ENCODE results near the gene CCDC33. TPM values are rescaled to one million over a fixed set of nuclear protein-coding genes. Genes with fewer than 3 reads are reported as not detected.
A peak's percentile ranks its signal among the peaks of the same experiment; 100 is the strongest.

The CCDC33 gene
- total RNA-seq, 2 donors from 2014 or later = 1.5 TPM; not detected in 1

- TF ChIP-seq POLR2AphosphoS5 (IDR thresholded peaks at IDR 0.05) (no peak), POLR2A (IDR thresholded peaks at IDR 0.05) (no peak), CTCF (IDR thresholded peaks at IDR 0.05) (no peak)
- no peaks in the 10 kb centered on the region for H3K36me3 ChIP-seq
- H3K27me3 ChIP-seq (replicated peaks; ENCODE audit: insufficient read depth) = no peaks in the 10 kb centered on the region
- intact Hi-C loops (cut with DNase I) = no loop called here
- DNase-seq (ENCODE audit: low spot score) = no peak
- no peaks in the 10 kb centered on the region for H3K9me3 ChIP-seq
- no peak overlapping the region for H3K4me3 ChIP-seq
- no peak overlapping the region for H3K27ac ChIP-seq
- no peaks in the 10 kb centered on the region for H3K4me1 ChIP-seq (replicated peaks)
Observed at GRCh38 chr15:74289671-74290070, 53.5 kb downstream of the CCDC33 start.

DNA sequence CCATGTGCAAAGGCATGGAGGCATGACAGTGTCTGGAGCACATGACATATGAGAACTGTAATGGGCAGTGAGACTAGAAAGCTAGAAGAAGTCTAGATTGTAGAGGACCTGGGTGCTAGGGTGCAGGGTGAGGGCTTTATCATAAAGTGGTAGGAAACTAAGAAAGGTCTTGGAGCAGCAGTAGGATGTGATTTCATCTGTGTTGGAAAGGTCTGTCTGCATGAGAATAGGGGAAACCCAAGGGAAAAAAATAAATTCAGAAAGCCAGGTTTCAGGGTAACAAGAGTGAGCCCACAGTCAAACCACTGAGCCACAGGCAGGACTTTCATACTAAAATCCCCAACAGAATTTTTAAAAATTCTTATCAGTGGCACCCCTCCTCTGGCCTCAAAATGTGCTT, 54.5 kb downstream of the CCDC33 start:
- TF ChIP-seq POLR2A (IDR thresholded peaks at IDR 0.05) (no peak), POLR2AphosphoS5 (IDR thresholded peaks at IDR 0.05) (no peak), CTCF (IDR thresholded peaks at IDR 0.05) (no peak)
- Histone ChIP-seq H3K36me3 (no peaks in the 10 kb centered on the region), H3K9me3 (no peaks in the 10 kb centered on the region), H3K27me3 (replicated peaks; ENCODE audit: insufficient read depth) (no peaks in the 10 kb centered on the region), H3K27ac (no peak overlapping the region), H3K4me3 (no peak overlapping the region), H3K4me1 (replicated peaks) (no peaks in the 10 kb centered on the region)
- intact Hi-C loops (cut with DNase I) = no loop called here
- DNase-seq (ENCODE audit: low spot score) = no peak

DNA sequence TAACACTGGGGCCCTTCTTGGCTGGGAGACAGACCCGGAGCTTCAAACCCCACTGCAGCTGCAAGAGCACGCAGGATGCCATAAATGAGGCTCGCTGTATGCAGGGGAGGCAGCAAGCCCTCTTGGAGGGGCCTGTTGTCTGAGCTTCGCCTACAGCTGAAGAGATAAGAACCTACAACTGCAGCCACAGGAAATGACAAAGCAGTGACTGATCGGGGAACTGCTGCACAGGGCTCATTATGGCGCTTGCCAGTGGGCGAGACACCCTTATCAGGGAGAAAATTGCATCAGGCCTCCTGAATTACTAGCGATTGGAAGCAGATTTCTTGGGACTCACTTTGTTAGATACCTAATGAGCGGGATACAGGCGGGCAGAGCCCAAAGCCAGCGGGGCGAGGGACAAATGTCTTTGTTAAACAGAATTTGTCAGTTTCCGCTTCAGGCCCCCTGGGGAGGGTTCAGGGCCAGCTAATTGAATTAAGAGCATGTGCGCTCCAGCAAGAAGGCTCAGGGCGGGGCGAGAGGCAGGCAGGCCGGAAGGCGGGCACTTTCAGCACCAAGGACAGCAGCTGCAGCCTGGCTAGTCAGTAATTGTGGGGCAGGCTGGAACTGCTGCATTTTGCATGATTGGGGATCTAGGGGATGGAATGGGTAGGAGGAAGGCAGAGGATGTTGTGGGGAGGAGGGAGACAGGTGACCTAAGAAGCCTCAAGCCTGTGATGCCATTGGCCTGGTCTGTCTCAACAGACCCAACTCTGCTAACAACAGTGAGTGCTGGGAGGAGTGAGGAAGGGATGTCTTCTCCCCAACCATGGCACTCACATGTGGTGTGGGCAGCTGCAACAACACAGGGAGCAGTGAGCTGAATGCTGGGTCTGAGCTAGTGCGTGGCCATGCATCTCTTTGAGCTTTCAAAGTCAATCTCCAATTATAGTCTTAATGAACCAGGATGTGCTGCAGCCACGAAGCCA, 55.3 kb downstream of the CCDC33 start:
- no peak for TF ChIP-seq CTCF (IDR thresholded peaks at IDR 0.05)
- TF ChIP-seq POLR2A (IDR thresholded peaks at IDR 0.05) = no peak
- TF ChIP-seq POLR2AphosphoS5 (IDR thresholded peaks at IDR 0.05) = no peak
- WGBS = 6% methylated on average over 20 of the region's 20 CpGs
- H3K9me3 ChIP-seq = no peaks in the 10 kb centered on the region
- intact Hi-C loops (cut with DNase I) = no loop called here
- peak; percentile 62 for DNase-seq (ENCODE audit: low spot score)
- no peaks in the 10 kb centered on the region for H3K36me3 ChIP-seq
- H3K4me3 ChIP-seq = no peak overlapping the region
- H3K27ac ChIP-seq = no peak overlapping the region
- no peaks in the 10 kb centered on the region for H3K27me3 ChIP-seq (replicated peaks; ENCODE audit: insufficient read depth)
- no peaks in the 10 kb centered on the region for H3K4me1 ChIP-seq (replicated peaks)

DNA sequence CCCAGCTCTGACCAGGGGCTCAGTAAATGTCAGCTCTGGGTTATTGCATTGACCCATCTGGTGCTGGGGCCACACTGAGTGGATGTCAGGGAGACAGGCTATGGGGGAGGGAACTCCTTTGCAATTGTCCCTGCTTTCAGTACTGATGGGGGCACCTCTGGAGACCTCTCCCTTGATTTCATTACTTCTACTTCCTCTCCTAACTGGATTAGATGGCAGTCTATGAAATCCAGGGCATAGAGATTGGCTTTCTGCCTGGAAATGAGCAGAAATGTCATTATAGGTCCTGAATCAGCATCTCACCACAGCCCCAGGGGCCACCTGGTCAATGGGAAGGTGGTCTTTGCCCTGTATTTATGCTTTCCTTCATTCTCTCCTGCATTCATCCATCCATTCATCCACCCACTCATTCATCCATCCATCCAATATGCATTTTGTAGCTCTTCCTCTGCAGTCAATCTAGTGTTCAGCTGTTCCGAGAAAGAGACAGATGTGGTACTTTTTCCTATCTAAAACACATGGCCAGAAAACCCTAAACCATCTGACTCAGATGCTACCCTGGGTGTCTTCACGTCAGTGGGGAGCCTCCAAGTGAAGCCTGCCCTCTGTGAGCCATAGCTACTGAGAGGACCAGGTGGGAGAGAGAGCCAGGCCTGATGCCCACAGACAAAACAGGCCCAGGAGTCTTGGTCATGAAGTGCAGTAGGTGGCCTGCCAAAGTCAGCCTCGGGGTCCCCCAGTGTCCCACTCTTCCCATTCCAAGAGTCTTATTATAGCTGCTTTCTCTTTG, 57.1 kb downstream of the CCDC33 start:
- TF ChIP-seq CTCF (IDR thresholded peaks at IDR 0.05) = no peak
- no peak for TF ChIP-seq POLR2A (IDR thresholded peaks at IDR 0.05)
- no peak for TF ChIP-seq POLR2AphosphoS5 (IDR thresholded peaks at IDR 0.05)
- Histone ChIP-seq H3K27me3 (replicated peaks; ENCODE audit: insufficient read depth) (no peaks in the 10 kb centered on the region), H3K36me3 (no peaks in the 10 kb centered on the region), H3K27ac (no peak overlapping the region), H3K9me3 (no peaks in the 10 kb centered on the region), H3K4me3 (no peak overlapping the region), H3K4me1 (replicated peaks) (no peaks in the 10 kb centered on the region)
- no peak for DNase-seq (ENCODE audit: low spot score)
- intact Hi-C loops (cut with DNase I) = no loop called here
- WGBS = 78% methylated on average over 3 of the region's 3 CpGs
